HL-60 (cell line): ENCODE measurements around the gene AADAT.
"Not testable (repeated sequence)": the region's sequence is repeated elsewhere in the genome, so short reads cannot be mapped to it uniquely, and the experiment has no call there.

Experiments
- DNase-seq, 2 experiments: peaks; one replicate each; pipeline ENCODE4 v3.0.0-alpha.2; 2010 to 2020; ENCODE audit warnings: low read depth in 1 of 2, low spot score in 1 of 2
- H3K27ac ChIP-seq: fragments of 250-450 bp; sonication (Bioruptor Pico); replicated peaks from 2 replicates; pipeline ENCODE4 v1.5.1; 2020; ENCODE audit warnings: mild to moderate bottlenecking, moderate library complexity
- H3K27me3 ChIP-seq: fragments of 250-450 bp; sonication (Bioruptor Pico); 2 replicates; pipeline ENCODE4 v1.5.1; 2021; ENCODE audit warnings: mild to moderate bottlenecking, moderate library complexity; ENCODE audit not compliant: insufficient read depth, poor library complexity, severe bottlenecking
- H3K4me3 ChIP-seq: replicated peaks from 2 replicates; pipeline ENCODE4 v1.5.1; 2011; ENCODE audit warnings: mild to moderate bottlenecking, control low read depth, low read length; ENCODE audit not compliant: insufficient read depth
- GABPA ChIP-seq: IDR thresholded peaks from 2 replicates; pipeline ENCODE4 v1.6.1; 2012; ENCODE audit warnings: low read depth
- POLR2AphosphoS5 ChIP-seq: IDR thresholded peaks from 2 replicates; pipeline ENCODE4 v1.6.1; 2012; ENCODE audit warnings: low read depth
- REST ChIP-seq: IDR thresholded peaks from 2 replicates; pipeline ENCODE4 v1.6.1; 2012; ENCODE audit warnings: low read depth; ENCODE audit not compliant: insufficient replicate concordance
- SPI1 ChIP-seq: IDR thresholded peaks from 2 replicates; pipeline ENCODE4 v1.6.1; 2012; ENCODE audit warnings: low read depth, mild to moderate bottlenecking, borderline replicate concordance
- TF ChIP-seq, protein P1 (sequence below): IDR thresholded peaks from one replicate; pipeline ENCODE4 v1.5.1; 2011; ENCODE audit warnings: low read length, control low read depth, inconsistent platforms; ENCODE audit not compliant: insufficient read depth

The AADAT gene

GRCh38 chr4:170124406-170124805, 34.6 kb upstream of the AADAT start:
- no peak overlapping the region for H3K4me3 ChIP-seq
- DNase-seq: no peak
- TF ChIP-seq REST: no peak
- H3K27me3 ChIP-seq: no peaks in the 10 kb centered on the region
- no peak overlapping the region for H3K27ac ChIP-seq

GRCh38 chr4:170122252-170122651, 32.5 kb upstream of the AADAT start:
- no peak for TF ChIP-seq REST
- TF ChIP-seq, protein P1, sequence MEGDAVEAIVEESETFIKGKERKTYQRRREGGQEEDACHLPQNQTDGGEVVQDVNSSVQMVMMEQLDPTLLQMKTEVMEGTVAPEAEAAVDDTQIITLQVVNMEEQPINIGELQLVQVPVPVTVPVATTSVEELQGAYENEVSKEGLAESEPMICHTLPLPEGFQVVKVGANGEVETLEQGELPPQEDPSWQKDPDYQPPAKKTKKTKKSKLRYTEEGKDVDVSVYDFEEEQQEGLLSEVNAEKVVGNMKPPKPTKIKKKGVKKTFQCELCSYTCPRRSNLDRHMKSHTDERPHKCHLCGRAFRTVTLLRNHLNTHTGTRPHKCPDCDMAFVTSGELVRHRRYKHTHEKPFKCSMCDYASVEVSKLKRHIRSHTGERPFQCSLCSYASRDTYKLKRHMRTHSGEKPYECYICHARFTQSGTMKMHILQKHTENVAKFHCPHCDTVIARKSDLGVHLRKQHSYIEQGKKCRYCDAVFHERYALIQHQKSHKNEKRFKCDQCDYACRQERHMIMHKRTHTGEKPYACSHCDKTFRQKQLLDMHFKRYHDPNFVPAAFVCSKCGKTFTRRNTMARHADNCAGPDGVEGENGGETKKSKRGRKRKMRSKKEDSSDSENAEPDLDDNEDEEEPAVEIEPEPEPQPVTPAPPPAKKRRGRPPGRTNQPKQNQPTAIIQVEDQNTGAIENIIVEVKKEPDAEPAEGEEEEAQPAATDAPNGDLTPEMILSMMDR: no peak
- TF ChIP-seq POLR2AphosphoS5: no peak
- no peak for TF ChIP-seq GABPA
- no peak for TF ChIP-seq SPI1
- Histone ChIP-seq H3K4me3 (no peak overlapping the region), H3K27ac (no peak overlapping the region), H3K27me3 (no peaks in the 10 kb centered on the region)
- DNase-seq: no peak

DNA sequence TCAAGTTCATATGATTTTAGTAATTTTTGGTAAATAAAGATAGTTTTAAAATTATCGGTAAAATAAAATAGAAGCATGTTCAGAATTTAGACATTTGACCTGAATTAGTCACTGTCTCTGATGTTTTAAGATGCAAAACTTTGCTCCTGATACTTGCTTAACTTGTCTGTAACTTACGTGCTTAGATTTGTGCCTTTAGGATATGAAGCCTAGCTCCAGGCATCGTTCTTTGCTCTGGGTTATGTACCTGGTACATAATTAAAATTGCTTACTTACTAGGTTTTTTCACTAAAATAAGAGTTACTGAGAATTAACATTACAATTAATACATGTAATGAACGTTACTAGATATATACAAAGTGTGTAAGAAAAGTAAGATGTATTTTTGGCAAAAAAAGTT, 24.9 kb upstream of the AADAT start:
- TF ChIP-seq REST (no peak), POLR2AphosphoS5 (no peak)
- no peaks in the 10 kb centered on the region for H3K27me3 ChIP-seq
- DNase-seq: no peak
- H3K27ac ChIP-seq: no peak overlapping the region
- no peak overlapping the region for H3K4me3 ChIP-seq

DNA sequence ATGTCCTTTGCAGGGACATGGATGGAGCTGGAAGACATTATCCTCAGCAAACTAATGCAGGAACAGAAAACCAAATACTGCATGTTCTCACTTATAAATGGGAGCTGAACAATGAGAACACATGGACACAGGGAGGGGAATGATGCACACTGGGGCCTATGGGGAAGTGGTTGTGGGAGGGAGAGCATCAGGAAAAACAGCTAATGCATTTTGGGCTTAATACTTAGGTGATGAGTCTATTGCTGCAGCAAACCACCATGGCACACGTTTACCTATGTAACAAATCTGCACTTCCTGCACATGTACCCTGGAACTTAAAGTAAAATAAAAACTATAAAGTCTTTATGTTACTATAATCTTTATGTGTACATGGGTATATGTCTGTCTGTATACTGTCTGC, 24.4 kb upstream of the AADAT start:
- not testable (repeated sequence) for H3K27me3 ChIP-seq, H3K27ac ChIP-seq, DNase-seq, H3K4me3 ChIP-seq

GRCh38 chr4:170111546-170111945, 21.8 kb upstream of the AADAT start:
- Histone ChIP-seq H3K4me3 (no peak overlapping the region), H3K27me3 (no peaks in the 10 kb centered on the region), H3K27ac (no peak overlapping the region)
- no peak for DNase-seq
- no peak for TF ChIP-seq GABPA
- no peak for TF ChIP-seq REST
- TF ChIP-seq SPI1: no peak
